PC-9 (cell line): ENCODE measurements around the gene LRMDA.

Source experiments
- EZH2 ChIP-seq: fragments of 200-600 bp; sonication (generic); IDR thresholded peaks from 2 replicates; pipeline ENCODE4 v1.8.0; 2017; ENCODE audit warnings: antibody characterized with exemption, low read depth
- TF ChIP-seq, protein P1 (sequence below): fragments of 200-600 bp; sonication (generic); conservative IDR thresholded peaks from 2 replicates; pipeline ENCODE4 v1.6.1; 2017; ENCODE audit warnings: mixed run types, antibody characterized with exemption, mild to moderate bottlenecking, moderate library complexity

DNA sequence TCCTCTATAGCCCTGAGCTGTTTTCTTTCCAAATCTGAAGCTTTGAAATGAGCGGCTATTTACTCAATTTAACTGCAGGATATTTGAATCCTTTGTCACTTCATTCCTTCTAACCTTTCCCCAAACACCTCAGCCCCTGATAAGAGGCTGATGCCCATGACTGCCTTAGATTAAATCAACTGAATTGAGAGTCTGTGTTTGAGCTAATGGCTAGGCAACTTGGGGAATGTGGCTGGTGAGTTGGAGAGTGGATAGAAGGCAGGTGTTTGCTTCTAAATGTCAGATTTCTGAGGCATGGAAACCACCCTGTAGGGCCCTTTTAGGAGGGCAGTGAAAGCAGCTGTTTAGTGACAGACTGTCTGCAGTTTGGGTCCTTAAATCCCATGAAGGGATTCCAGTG is 759.9 kb downstream of the LRMDA start:
- TF ChIP-seq, protein P1, sequence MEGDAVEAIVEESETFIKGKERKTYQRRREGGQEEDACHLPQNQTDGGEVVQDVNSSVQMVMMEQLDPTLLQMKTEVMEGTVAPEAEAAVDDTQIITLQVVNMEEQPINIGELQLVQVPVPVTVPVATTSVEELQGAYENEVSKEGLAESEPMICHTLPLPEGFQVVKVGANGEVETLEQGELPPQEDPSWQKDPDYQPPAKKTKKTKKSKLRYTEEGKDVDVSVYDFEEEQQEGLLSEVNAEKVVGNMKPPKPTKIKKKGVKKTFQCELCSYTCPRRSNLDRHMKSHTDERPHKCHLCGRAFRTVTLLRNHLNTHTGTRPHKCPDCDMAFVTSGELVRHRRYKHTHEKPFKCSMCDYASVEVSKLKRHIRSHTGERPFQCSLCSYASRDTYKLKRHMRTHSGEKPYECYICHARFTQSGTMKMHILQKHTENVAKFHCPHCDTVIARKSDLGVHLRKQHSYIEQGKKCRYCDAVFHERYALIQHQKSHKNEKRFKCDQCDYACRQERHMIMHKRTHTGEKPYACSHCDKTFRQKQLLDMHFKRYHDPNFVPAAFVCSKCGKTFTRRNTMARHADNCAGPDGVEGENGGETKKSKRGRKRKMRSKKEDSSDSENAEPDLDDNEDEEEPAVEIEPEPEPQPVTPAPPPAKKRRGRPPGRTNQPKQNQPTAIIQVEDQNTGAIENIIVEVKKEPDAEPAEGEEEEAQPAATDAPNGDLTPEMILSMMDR = no peak
- no peak for TF ChIP-seq EZH2
